H9 (cell line): ENCODE data around the gene UNC119. TPM values are rescaled to one million over a fixed set of nuclear protein-coding genes. Genes with fewer than 3 reads are reported as not detected.

Source experiments
- DNase-seq: peaks from one replicate; pipeline ENCODE4 v3.0.0-alpha.2; 2017
- H2AFZ ChIP-seq: one replicate; pipeline ENCODE4 v1.6.1; 2013; ENCODE audit warnings: mild to moderate bottlenecking, low read length, control low read depth, moderate library complexity
- H2AK5ac ChIP-seq: 2 replicates; pipeline ENCODE4 v1.6.1; 2013; ENCODE audit warnings: low read length, control low read depth, mixed read lengths; ENCODE audit not compliant: insufficient read length
- H2BK120ac ChIP-seq: one replicate; pipeline ENCODE4 v1.6.1; 2013; ENCODE audit warnings: low read depth, mild to moderate bottlenecking, low read length, control low read depth, inconsistent platforms; ENCODE audit not compliant: poor library complexity, severe bottlenecking
- H2BK12ac ChIP-seq: 2 replicates; pipeline ENCODE4 v1.6.1; 2013; ENCODE audit warnings: low read length, control low read depth, mixed read lengths, low read depth; ENCODE audit not compliant: insufficient read length
- H2BK15ac ChIP-seq: 2 replicates; pipeline ENCODE4 v1.6.1; 2013; ENCODE audit warnings: low read depth, low read length, control low read depth
- H2BK20ac ChIP-seq: one replicate; pipeline ENCODE4 v1.6.1; 2013; ENCODE audit warnings: low read depth, mild to moderate bottlenecking, low read length, control low read depth, inconsistent platforms; ENCODE audit not compliant: poor library complexity, severe bottlenecking
- H2BK5ac ChIP-seq: 2 replicates; pipeline ENCODE4 v1.6.1; 2013; ENCODE audit warnings: low read length, control low read depth, mixed read lengths; ENCODE audit not compliant: insufficient read length
- H3K14ac ChIP-seq: 2 replicates; pipeline ENCODE4 v1.6.1; 2013; ENCODE audit warnings: low read length, control low read depth; ENCODE audit not compliant: insufficient read depth
- H3K18ac ChIP-seq: 2 replicates; pipeline ENCODE4 v1.6.1; 2013; ENCODE audit warnings: low read depth, mild to moderate bottlenecking, mixed read lengths, low read length, control low read depth; ENCODE audit not compliant: insufficient read length
- H3K23ac ChIP-seq: 2 replicates; pipeline ENCODE4 v1.6.1; 2013; ENCODE audit warnings: low read length, control low read depth, mixed read lengths, low read depth; ENCODE audit not compliant: insufficient read length
- H3K23me2 ChIP-seq: 2 replicates; pipeline ENCODE4 v1.6.1; 2013; ENCODE audit warnings: low read depth, mild to moderate bottlenecking, mixed read lengths, low read length, control low read depth; ENCODE audit not compliant: insufficient read length, poor library complexity, severe bottlenecking
- H3K27ac ChIP-seq: 2 replicates; pipeline ENCODE4 v1.5.1; 2013; ENCODE audit warnings: low read length, control low read depth, mixed read lengths, low read depth; ENCODE audit not compliant: insufficient read length
- H3K27me3 ChIP-seq: 2 replicates; pipeline ENCODE4 v1.6.1; 2013; ENCODE audit warnings: low read length, control low read depth, inconsistent platforms; ENCODE audit not compliant: insufficient read depth
- H3K4ac ChIP-seq: 2 replicates; pipeline ENCODE4 v1.6.1; 2013; ENCODE audit warnings: low read depth, mild to moderate bottlenecking, control low read depth, inconsistent platforms, low read length, moderate library complexity
- H3K4me1 ChIP-seq: 2 replicates; pipeline ENCODE4 v1.6.1; 2013; ENCODE audit warnings: low read length, control low read depth, inconsistent platforms; ENCODE audit not compliant: insufficient read depth
- H3K4me2 ChIP-seq: 2 replicates; pipeline ENCODE4 v1.6.1; 2013; ENCODE audit warnings: low read length, control low read depth, mixed read lengths; ENCODE audit not compliant: insufficient read length, insufficient read depth
- H3K56ac ChIP-seq: 2 replicates; pipeline ENCODE4 v1.6.1; 2013; ENCODE audit warnings: low read depth, mild to moderate bottlenecking, mixed read lengths, low read length, control low read depth; ENCODE audit not compliant: insufficient read length
- H3K79me1 ChIP-seq: 2 replicates; pipeline ENCODE4 v1.6.1; 2013; ENCODE audit warnings: low read depth, mild to moderate bottlenecking, moderate library complexity, low read length, control low read depth, inconsistent platforms; ENCODE audit not compliant: insufficient read depth, poor library complexity, severe bottlenecking
- H3K79me2 ChIP-seq: 2 replicates; pipeline ENCODE4 v1.6.1; 2013; ENCODE audit warnings: low read length, control low read depth, inconsistent platforms; ENCODE audit not compliant: insufficient read depth
- H3K9ac ChIP-seq: 2 replicates; pipeline ENCODE4 v1.6.1; 2013; ENCODE audit warnings: low read length, control low read depth, mixed read lengths; ENCODE audit not compliant: insufficient read length; ENCODE audit errors: extremely low read depth
- H3K9me3 ChIP-seq: one replicate; pipeline ENCODE4 v1.6.1; 2013; ENCODE audit warnings: low read depth, low read length, inconsistent platforms; ENCODE audit not compliant: control insufficient read depth
- H3T11ph ChIP-seq: one replicate; pipeline ENCODE4 v1.6.1; 2013; ENCODE audit warnings: mild to moderate bottlenecking, low read length, control low read depth, inconsistent platforms
- H4K20me1 ChIP-seq: one replicate; pipeline ENCODE4 v1.6.1; 2013; ENCODE audit not compliant: control insufficient read depth, insufficient read length, insufficient read depth
- H4K5ac ChIP-seq: 2 replicates; pipeline ENCODE4 v1.6.1; 2013; ENCODE audit warnings: low read depth, mild to moderate bottlenecking, mixed read lengths, low read length, control low read depth; ENCODE audit not compliant: insufficient read length
- H4K8ac ChIP-seq: replicated peaks from 2 replicates; pipeline ENCODE4 v1.6.1; 2013; ENCODE audit warnings: low read length, control low read depth, mixed read lengths, low read depth; ENCODE audit not compliant: insufficient read length
- H4K91ac ChIP-seq: 2 replicates; pipeline ENCODE4 v1.6.1; 2013; ENCODE audit warnings: low read depth, mild to moderate bottlenecking, moderate library complexity, mixed read lengths, low read length, control low read depth; ENCODE audit not compliant: insufficient read length
- H3K27ac Mint-ChIP-seq, 3 experiments: 2 replicates in 2 of 3; 3 replicates in 1 of 3; pipeline ENCODE4 v1.8.0; 2020 to 2021; ENCODE audit warnings: mixed read lengths in 3 of 3, mild to moderate bottlenecking in 1 of 3, moderate library complexity in 1 of 3
- H3K27me3 Mint-ChIP-seq: 2 replicates; pipeline ENCODE4 v1.8.0; 2021; ENCODE audit warnings: low read depth, mild to moderate bottlenecking, moderate library complexity, mixed read lengths
- H3K36me3 Mint-ChIP-seq, 3 experiments: 2 replicates in 2 of 3; 3 replicates in 1 of 3; pipeline ENCODE4 v1.8.0; 2020 to 2021; ENCODE audit warnings: low read depth in 3 of 3, mixed read lengths in 3 of 3; ENCODE audit not compliant: insufficient read depth in 1 of 3
- H3K4me1 Mint-ChIP-seq, 2 experiments: 2 replicates each; pipeline ENCODE4 v1.8.0; 2020; ENCODE audit warnings: mixed read lengths in 2 of 2
- H3K4me3 Mint-ChIP-seq, 2 experiments: 2 replicates in 1 of 2; 3 replicates in 1 of 2; pipeline ENCODE4 v1.8.0; 2020 to 2021; ENCODE audit warnings: mild to moderate bottlenecking in 2 of 2, mixed read lengths in 2 of 2, moderate library complexity in 1 of 2
- H3K9me3 Mint-ChIP-seq, 2 experiments: 2 replicates in 1 of 2; 3 replicates in 1 of 2; pipeline ENCODE4 v1.8.0; 2020; ENCODE audit warnings: mild to moderate bottlenecking in 2 of 2, mixed read lengths in 2 of 2, moderate library complexity in 1 of 2
- CTCF ChIP-seq: fragments of 200-600 bp; sonication (generic); conservative IDR thresholded peaks from 3 replicates; pipeline ENCODE4 v1.8.0; 2021; ENCODE audit warnings: antibody characterized with exemption, mild to moderate bottlenecking
- WGBS: extraction: QIAGEN DNeasy Blood & Tissue Kit; methylation state at CpG from one replicate; pipeline ENCODE4 v1.1.7; 2013; ENCODE audit warnings: missing lambda C conversion rate, low lambda C conversion rate, mixed read lengths; ENCODE audit not compliant: insufficient read length; ENCODE audit errors: extremely low coverage; 5-methylcytosine and 5-hydroxymethylcytosine counted together
- total RNA-seq: library from RNA; stranded (reverse); gene quantifications from 2 replicates; pipeline ENCODE4 v1.2.1, GENCODE V29; 2021

UNC119 gene
- total RNA-seq, 1 experiment from 2014 or later, result 36.9 TPM

GRCh38 chr17:28578246-28579195 lies 26.1 kb upstream of the UNC119 start:
- H4K5ac ChIP-seq, result no peak overlapping the region
- no peak overlapping the region for H3K56ac ChIP-seq
- H2BK120ac ChIP-seq, result no peak overlapping the region
- H4K20me1 ChIP-seq, result peaks cover 2% of the 10 kb centered on the region
- H3K27ac Mint-ChIP-seq, result no peak overlapping the region
- H3T11ph ChIP-seq, result no peak overlapping the region
- no peaks in the 10 kb centered on the region for H3K27me3 ChIP-seq
- no peak overlapping the region for H3K18ac ChIP-seq
- no peak overlapping the region for H3K4me2 ChIP-seq
- no peaks in the 10 kb centered on the region for H3K79me1 ChIP-seq
- no CpG with 5 or more reads among the region's 8 CpGs for WGBS
- H3K79me2 ChIP-seq, result no peaks in the 10 kb centered on the region
- H3K4me1 Mint-ChIP-seq, result peaks cover 12 to 15% of the 10 kb centered on the region in 2 experiments
- no peak overlapping the region for H4K8ac ChIP-seq
- no peak overlapping the region for H2BK20ac ChIP-seq
- no peaks in the 10 kb centered on the region for H3K23me2 ChIP-seq
- peaks cover 27 to 53% (median 49%) of the 10 kb centered on the region in 3 experiments; a peak in 6 of 7 replicates for H3K36me3 Mint-ChIP-seq
- H3K27ac ChIP-seq, result no peak overlapping the region
- no peaks in the 10 kb centered on the region for H3K9me3 Mint-ChIP-seq
- H2AK5ac ChIP-seq, result no peak overlapping the region
- no peak overlapping the region for H3K9ac ChIP-seq
- H3K4ac ChIP-seq, result no peak overlapping the region
- no peaks in the 10 kb centered on the region for H3K4me1 ChIP-seq
- H3K9me3 ChIP-seq, result no peaks in the 10 kb centered on the region
- H3K4me3 Mint-ChIP-seq, result no peak overlapping the region
- H3K23ac ChIP-seq, result no peak overlapping the region
- no peak overlapping the region for H2BK12ac ChIP-seq
- H2BK5ac ChIP-seq, result no peak overlapping the region
- H3K27me3 Mint-ChIP-seq, result no peaks in the 10 kb centered on the region
- H2AFZ ChIP-seq, result no peak overlapping the region
- H4K91ac ChIP-seq, result no peak overlapping the region
- H2BK15ac ChIP-seq, result no peak overlapping the region
- TF ChIP-seq CTCF, result no peak
- DNase-seq, result no peak
- no peak overlapping the region for H3K14ac ChIP-seq
